GM18909 (cell line): ENCODE data around the gene RTL1.

Experiments used
- ATAC-seq: cut with Tn5 transposase; IDR thresholded peaks from one replicate; pipeline ENCODE4 v1.9.1; 2021; ENCODE audit warnings: mild to moderate bottlenecking; ENCODE audit not compliant: unreplicated experiment, poor library complexity

RTL1 gene

DNA sequence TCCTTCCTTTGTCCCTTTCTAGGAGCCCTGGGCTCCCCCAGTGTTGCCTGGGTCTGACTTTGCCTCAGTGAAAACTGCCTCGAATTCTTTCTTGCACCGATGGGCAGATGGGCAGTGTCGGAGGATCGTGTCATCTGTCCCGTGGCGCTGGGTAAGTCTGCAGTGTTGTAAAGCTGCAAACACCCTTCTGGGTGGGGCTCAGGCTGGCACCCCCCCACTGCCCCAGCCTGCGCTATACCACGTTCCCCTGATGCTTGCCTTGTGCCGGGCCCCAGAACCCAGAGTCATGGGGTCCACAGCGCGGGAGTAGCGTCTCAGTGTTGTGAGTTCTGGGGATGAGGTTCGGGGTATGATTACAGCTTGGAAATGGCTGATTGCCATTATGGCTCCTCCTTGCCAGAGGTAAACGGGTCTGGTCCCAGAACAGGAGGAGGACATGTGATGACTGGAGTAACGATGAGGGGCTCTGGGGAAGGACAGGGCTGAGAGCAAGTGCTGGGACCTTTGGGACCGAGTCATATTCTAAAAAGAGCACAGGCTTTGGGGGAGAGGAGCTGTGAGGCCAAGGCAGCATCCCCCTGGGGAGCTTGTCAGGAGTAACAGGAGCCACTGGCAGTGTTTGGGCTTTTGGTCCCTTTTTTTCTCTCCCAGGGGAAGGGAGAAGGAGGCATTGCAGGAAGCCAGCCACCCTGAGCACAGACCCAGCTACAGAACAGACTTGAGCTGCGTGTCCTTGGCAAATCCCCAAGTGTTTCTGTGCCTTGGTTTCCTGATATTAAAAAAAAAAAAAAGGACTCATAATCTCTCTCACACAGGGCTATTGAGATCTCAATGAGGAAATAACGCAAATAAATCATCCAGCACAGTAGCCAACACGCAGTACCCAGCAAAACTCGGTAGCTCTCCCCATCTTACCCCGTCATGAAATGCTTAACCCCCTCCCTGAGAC is 4.3 kb downstream of the RTL1 start:
- ATAC-seq: no peak

GRCh38 chr14:100898465-100898864 is 5.1 kb downstream of the RTL1 start:
- ATAC-seq: no peak

DNA sequence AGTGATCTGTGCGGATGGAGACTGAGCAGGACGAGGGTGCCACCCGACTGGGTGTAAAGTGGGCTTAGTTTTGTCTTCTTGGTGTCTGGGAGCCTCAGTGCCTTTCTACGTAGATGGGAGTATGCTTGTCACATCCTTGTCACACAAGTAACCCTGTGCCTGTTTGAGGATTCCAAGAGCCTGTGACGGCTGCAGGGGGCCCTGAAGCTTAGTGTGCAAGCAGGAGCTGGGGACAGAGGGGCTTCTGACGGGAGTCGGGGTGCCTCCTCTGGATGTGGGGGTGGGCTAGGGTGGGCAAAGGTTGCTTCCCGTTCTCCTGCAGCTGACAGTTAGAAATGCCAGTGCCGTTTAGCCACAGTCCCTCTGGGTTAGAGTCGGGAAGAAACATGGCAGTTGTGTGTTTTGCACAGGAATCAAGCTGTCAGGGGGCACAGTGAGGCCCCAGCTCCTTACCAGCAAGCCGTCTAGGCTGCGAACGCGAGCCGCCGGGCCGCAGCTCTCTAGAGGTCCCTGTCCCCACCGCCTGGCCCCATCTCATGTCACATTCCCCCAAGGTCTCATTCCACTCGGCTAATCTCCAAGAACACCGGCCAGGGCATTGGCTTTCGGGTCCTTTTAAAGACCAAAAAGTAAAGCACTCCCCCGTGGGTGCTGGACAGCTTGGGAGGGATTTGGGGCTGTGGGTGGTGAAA is 7.0 kb downstream of the RTL1 start:
- ATAC-seq: no peak

DNA sequence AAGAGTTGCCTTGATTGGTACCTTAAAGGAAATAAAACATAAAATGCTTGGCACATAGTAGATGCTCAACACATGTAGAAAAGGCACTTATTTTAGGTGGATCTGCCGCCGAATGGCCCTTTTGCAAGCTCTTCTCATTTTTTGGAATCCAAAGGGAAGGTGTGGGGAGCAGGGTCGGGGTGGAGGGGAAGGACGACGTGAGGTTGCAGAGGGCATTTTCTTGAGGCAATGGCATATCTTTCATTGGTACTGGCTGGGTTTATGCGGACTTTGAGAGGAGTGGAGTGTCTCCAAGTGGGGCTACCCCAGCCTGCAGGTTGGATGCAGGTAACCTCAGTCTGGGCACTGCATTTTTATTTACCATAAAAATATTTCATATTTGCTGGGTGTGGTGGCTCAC is 8.1 kb downstream of the RTL1 start:
- ATAC-seq: no peak

DNA sequence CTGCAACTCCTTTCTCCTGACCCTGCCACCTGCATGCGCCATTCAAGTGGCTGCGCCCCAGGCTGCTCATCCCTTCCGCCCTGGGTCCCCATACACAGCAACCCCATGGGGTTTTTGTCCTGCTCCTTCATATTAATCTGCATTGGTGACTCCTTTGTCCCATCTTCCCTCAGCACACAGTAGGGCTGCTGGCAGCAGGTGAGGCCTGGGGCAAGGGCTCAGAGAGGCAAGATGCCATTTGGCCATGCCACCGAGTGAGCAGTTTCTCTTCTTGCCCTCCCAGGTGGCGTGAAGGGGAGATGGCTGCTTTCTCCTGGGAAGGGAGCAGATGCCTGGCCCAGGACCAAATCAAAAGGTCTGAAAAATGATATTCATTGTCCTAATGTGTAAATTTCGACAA is 9.1 kb downstream of the RTL1 start:
- no peak for ATAC-seq

DNA sequence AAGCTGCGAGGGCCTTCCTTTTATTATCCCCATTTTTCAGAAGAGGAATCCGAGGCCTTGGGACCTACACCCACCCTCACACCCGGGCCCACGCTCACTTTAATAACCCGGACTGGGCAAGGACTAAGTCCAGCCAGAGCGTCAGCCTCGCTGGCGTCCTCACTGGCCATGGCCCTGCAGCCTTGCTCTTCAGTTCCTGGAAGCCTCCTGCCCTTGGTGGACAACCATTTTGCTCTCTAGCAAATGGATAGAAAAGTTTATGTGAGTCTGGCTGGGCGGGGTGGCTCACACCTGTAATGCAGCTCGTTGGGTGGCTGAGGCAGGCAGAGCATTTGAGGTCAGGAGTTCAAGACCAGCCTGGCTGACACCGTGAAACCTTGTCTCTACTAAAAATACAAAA is 9.8 kb downstream of the RTL1 start:
- no peak for ATAC-seq

DNA sequence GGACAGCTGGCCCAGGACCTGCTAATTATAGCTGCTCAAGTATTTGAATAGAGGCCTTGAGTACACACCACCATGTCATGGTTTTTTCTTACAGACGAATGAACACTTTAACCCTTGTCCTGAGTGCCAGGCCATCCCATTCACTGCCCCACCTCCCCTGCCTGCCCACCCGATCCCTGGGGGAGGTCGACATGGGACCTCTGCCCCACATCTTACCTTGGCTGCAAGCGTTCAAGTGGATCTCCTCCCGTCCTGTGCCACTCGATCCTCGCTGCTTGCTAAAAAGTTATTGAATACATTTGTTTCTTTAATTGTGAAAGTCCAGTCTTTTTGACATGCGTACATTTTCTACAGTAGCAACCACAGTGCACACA is 10.3 kb downstream of the RTL1 start:
- ATAC-seq: no peak

- ATAC-seq: no peak
Measured at GRCh38 chr14:100892496-100893227, 10.9 kb downstream of the RTL1 start.

DNA sequence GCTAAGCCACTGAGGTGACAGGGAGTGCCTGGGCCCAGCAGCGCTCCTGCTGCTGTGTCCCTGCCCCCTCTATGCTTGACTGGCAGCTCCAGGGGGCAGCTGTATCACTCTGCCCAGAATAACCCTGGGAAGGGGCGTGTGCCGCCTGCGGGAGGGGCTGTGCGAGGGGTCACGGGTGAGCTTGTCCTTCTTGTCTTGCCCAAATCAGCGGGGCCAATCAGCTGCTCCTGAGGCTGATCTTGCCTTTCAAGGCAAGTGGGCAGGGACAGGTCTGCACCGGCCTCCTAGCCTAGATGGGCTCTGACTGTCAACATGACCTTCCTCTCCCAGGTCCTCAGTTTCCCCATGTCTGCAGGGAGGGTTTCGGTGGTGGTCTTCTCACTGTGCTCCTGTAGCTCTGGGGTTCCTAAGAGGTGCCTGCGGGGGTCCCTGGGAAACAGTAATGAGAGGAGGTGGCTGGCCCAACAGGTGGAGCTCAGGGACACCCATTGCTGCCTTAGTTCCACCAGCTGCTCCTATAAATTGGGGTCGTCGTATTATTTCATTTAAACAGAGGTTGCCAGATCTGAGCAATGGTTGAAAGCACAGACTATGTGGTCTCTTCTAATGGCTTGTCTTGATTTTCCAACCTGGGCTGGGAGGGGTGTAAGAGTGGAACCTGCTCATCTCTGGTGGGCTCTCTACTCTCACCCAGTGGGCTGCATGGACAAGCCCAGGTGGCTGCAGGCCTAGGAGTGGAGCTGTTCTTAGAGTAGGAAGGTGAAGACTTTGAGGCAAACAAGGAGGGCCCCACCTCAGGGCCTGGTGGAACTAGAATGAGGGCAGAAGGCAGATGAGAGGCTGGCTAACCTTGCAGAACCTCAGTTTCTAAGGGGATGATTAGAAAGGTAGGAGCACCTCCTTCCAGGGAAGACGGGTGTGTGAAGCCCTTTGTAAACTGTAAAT is 11.7 kb downstream of the RTL1 start:
- no peak for ATAC-seq

- no peak for ATAC-seq
Measured at GRCh38 chr14:100891051-100891450, 12.5 kb downstream of the RTL1 start.

- no peak for ATAC-seq
Measured at GRCh38 chr14:100890061-100890850, 13.3 kb downstream of the RTL1 start.

DNA sequence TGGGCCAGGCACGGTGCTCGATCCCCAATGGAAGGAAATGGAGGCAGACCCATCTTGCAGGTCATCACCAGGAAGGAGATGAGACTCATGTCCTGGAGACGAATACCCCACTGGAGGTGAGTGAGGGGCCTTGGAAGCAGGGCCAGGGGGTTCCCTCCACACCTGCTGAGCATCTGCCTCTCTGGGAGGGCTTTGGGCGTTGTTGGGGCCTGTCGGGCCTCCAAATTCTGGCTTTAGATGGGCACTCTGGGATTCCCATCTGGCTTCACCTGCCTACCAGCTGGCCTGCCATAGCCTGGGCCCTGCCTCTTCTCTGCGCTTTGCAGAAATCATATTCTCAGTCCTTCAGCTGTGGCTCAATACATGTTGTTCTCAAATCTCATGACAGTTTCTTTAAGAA is 13.9 kb downstream of the RTL1 start:
- no peak for ATAC-seq

- no peak for ATAC-seq
Measured at GRCh38 chr14:100888789-100889315, 14.7 kb downstream of the RTL1 start.

GRCh38 chr14:100887728-100888335 is 15.7 kb downstream of the RTL1 start:
- ATAC-seq: no peak

- no peak for ATAC-seq
Measured at GRCh38 chr14:100885617-100886016, 17.9 kb downstream of the RTL1 start.

DNA sequence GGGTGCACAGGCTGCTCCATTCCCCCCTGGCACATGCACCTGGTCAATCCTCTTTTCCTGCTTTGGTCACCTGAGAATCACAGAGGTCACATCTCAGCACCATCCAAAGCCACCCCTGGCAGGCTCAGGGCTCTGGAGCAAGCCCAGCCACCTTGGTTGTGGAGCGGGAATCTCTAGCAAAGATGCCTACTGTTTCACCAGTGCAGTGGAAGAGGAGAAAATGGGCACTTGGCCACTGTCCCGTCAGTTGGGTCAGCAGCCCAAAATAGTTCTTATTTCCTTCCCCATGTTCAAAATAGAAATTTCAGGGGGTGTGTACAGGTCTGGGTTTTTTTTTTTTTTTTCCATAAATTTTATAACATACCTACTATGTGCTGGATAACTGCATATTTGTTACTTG is 18.3 kb downstream of the RTL1 start:
- ATAC-seq: no peak

- ATAC-seq: no peak
Measured at GRCh38 chr14:100884456-100884855, 19.1 kb downstream of the RTL1 start.

DNA sequence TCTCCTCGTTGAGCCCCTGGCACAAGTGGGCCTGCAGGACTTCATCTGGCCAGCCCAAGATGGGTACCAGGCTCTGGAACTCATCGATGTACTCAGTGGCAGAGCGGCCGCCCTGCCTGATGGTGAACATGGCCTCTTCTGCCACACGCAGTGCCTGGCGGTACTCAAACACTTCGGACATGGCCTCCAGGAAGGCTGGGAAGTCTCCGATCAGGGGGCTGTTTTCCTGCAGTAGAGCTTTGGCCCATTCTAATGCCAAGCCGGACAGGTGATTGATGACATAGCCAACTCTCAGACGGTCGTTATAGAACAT is 19.8 kb downstream of the RTL1 start:
- ATAC-seq: no peak
